NCI-H510A treated with DMSO at 0.1 percent for 48 hours (cell line): Measurements from ENCODE around the gene SOX30.

ENCODE experiments used
- DNase-seq: peaks from one replicate; lab custom pipeline; 2025; lab: John Stamatoyannopoulos, UW

SOX30 gene

DNA sequence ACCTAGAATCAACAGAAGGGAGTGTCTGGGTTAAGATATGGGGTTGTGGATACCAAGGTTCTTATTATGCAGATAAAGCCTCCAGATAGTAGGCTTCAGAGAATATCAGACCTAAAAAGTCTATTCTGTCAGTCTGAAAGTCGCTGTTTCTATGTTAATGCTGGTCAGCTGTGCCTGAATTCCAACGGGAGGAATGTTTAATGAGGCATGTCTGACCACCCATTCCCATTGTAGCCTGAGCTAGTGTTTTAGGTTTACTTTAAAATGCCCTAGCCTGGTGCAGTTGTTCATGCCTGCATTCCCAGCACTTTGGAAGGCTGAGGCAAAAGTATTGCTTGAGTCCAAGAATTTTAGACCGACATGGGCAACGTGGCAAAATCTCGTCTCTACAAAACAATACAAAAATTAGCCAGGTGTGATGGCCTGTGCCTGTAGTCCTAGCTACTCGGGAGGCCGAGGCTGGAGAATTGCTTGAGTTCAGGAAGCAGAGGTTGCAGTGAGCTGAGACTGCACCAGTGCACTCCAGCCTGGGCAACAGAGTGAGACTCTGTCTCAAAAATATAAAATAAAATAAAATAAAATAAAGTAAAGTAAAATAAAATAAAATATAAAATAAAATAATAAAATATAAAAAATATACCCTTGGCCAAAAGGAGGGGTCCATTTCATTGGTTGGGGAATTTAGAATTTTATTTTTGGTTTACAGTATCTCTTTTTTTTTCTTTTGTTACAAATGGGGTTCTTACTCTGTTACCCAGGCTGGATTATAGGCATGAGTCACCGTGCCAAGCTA is 7.8 kb upstream of the SOX30 start:
- no peak for DNase-seq

DNA sequence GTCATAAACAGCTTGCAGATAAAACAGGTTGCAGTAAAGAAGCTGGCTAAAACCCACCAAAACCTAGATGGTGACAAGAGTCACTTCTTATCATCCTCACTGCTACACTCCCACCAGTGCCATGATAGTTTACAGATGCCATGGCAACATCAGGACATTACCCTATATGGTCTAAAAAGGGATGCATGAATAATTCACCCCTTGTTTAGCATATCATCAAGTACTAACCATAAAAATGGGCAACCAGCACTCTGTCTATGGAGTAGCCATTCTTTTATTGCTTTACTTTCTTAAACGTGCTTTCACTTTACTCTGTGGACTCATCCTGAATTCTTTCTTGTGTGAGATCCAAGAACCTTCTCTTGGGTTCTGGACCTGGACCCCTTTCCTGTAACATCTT is 6.7 kb upstream of the SOX30 start:
- DNase-seq: no peak

DNA sequence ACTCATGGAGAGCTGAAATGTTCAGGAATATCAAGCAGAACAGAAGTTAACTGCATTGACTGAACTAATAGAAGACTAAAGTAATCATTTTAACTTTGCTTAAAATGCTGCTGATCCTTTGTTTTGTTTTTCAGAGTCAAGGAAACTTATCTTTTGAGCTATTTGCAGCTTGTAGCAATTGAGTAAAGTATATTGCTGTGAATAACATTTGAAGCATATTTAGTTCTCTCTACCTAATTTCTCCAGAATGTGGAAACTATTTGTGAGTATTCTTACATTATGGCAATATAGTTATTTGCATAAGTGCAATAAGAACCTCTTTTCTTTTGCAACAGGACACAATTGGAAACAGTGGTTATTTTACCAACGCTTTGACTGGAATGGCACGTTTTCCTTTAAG is 5.3 kb upstream of the SOX30 start:
- no peak for DNase-seq

DNA sequence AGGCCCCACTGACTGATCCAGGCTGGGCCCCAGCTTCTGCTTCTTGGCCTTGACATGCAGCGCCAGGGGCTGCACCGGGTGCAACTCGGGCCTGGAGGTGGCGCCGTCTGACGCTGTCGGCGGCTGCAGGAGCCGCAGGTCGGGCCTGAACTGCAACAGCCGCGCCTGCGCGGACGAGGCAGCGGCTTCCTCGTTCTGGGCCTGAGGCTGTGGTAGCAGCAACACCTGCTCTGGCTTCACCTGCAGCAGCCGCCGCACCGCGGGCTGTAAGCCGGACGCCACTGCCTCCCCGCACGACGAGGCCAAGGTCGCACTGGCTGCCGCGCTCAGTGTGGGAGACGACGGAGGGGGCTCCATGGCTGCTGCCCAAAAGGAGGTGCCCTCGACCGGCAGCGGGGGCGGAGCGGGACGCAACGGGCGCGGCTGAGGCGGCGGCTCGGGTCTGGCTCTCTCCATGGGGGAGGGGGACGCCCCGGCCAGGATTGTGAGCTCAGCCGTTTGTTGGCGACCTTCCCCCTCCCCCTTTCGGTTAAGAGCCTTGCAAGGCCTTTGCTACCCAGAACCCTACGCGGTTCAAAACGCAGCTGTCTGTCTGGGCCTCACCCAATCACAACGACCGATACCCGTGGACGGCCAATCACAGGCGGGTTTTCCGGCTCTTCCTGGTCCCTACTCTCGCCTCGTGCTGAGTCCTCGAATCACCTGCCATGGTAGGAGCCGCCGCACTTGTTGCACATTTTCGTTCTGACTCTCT is 438 bp downstream of the SOX30 start:
- peak; percentile 14 for DNase-seq

DNA sequence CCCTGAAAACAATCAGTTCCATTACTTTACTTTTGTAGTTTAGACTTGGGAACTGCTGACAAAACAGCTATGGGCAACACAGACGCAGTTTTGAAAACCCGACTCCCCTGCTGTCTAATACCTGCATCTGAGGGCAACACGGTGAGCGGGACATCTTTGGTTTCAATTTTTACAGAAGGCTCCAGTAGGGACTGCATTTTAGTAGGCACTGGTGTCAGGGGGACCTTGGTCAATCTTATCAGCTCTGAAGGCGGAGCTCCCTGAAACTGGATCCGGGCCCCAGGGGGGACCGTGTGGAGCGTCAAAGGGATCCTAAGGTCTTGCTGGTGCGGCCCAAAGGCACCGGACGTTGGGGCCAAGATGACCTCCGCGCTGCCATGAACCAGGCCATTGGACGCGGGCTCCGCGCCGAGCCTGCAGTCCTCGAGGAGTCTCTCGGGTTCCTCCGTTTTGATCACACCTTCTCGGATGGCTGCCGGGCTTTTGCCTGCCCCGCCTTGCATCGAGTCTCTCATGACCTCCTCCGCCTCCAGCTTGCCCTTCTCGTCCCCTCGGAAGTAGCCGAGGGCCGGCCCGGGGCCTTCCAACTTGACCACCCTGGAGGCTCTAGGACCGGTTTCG is 1.1 kb downstream of the SOX30 start:
- DNase-seq: no peak

DNA sequence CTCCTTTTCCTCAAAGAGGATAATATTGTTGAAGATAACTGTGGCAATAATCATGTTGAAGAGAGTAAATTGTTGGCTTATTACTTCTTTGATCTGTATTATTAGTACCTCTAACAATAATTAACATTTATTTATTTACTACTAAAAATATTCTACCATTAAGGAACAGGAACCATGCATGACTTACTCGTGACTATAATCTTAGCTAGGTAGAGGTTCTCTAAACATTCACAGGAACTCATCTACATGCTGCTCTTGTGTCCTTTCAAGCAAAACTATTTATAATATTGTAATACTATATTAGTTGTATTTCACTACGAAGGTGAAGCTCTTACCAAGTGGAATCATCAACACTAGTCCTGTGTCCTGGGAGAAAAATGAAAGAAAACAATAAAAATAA is 3.1 kb downstream of the SOX30 start:
- DNase-seq: no peak

DNA sequence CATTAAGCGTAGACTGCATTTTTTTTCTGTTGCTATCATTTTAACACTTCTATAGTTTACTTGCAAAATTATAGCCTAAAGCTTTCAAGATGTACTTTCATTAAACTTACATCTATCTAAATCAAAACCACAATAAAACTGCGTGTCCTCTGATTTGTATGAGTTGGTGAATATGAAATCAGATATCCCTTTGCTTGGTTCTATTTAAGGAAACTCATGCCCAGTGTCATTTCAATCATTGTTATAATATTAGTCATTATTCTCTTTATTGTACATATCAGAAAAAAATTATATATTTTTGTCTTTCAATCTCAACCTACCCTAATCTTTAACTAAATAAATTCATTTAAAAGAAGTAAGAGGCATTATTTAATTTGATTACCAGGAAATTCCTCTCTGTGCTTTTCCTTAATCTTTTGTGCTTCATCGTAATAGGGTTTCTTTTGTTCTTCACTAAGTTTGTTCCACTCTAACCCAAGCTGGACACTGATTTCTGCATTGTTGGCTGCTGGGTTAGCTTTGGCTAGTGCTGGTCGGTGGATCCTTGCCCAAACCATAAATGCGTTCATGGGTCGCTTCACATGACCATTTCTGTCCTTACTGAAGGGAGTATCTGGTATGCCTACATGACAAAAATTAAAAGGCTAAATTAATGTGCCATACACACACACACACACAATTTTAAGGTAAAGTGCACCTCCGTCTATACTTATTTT is 3.8 kb downstream of the SOX30 start:
- DNase-seq: no peak

DNA sequence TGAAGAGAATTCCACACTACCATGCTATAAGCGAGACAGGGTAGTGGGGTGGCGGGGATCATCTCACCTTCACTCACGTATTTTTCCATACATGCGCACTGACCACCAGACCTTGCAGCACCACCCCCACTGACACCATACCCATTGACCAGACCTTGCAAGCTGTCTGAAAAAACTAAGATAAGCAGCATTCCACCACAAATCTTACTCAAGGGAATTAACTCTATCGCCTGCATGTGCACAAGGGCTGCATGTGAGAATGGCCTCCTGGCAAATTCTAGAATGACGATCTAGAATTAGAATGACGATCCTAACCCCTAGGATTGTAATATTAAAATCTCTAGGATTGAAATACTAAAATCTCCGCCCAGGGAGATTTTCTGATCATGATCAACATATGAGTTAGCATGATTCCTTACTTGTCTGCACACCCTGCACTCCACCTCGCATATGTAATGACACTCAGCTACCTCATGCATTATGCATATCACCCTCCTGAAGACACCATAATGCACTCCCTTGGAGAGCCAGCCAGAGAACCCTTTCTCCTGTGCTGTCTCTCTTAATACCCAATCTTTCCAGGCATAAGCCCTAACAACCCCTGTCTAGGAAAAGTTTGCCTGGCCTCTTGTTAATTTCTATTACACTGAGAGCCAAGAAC is 11.7 kb downstream of the SOX30 start:
- no peak for DNase-seq

DNA sequence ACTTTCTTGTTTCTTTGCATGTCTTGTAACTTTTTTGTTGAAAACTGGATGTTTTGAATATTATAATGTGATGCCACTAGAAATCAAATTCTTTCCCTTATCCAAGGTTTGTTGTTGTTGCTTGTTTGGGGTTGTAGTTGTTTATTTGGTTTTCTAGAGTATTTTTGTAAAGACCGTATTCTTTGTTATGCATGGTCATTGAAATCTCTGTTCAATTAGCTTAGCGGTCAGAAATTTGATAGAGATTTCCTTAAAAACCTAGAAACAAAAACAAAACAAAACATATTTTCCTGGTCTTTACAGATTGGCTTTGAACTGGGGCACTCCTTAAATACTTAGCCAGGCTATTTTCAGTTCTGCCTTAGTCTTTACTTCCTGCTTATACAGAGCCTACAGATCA is 21.9 kb downstream of the SOX30 start:
- DNase-seq: no peak

DNA sequence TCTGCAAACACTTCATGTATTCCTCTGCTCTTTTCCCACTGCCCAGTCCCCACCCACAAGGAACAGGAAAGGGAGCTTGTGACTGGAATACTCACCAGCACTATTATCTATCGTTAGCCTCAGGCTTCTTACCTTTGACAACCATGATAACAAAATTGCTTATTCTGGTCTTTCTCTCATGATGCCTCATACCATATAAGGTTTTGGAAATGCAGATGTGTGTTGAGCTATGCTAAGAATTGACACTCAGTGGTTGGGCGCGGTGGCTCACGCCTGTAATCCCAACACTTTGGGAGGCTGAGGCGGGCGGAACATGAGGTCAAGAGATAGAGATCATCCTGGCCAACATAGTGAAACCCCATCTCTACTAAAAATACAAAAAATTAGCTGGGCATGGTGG is 25.4 kb downstream of the SOX30 start:
- DNase-seq: no peak

DNA sequence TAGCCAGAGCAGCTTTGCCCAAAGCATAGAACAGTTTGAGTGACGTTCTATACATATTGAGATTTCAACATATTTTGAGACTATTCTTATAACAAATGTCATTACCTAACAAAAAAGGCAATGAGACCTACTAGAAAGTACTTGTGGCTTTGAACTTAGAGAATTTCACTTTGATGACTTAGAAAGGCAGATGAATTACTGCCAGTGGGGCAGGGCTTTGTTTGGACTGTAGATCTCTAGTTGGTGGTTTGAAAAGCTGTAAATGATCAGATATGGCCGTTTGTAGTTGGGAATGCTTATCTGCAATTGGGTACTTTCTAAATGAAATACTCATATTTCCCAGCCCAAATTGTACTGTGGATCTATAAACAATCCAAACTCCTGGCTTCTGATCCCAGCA is 28.1 kb downstream of the SOX30 start:
- DNase-seq: no peak

DNA sequence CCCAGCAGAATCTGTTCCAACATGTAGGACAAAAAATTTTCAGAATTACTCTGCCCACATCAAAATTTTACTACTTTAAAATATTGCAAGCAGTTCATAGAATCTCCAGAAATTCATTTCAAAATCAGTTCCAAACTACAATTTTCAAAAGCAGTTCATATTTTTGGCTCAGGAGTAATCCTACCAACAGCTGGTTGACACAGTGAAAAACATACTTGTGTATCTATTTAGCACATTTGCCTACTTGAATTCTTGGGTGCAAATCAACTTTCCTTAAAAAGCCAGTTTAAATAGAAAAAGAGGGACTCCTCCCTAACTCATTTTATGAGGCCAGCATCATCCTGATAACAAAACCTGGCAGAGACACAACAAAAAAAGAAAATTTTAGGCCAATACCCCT is 31.5 kb downstream of the SOX30 start:
- no peak for DNase-seq

DNA sequence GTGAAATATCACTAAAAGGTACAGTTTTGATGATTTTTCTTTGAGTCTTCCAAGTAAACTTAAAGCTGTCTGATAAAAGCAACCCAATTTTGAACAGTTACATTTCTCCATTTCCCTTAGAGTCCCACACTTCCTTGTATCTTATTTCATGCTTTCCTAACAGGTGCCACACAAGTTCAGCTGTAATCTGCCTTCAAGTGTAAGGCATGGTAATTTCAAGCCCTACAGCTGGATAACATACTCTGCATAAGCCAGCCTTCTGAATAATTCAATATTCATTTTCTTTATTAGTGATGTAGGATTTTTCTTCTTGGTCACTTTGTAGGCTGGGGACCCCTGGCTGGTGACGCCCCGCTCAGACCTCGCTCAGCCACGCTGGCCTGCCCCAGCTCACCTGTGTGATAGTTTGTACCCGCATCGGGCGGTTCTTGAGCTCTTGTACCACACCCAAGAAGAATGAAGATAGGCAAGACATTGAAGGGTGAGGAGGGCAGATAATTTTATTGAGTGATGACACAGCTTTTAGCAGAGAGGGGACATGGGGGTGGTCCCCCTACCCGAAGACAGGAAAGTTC is 34.0 kb downstream of the SOX30 start:
- no peak for DNase-seq

DNA sequence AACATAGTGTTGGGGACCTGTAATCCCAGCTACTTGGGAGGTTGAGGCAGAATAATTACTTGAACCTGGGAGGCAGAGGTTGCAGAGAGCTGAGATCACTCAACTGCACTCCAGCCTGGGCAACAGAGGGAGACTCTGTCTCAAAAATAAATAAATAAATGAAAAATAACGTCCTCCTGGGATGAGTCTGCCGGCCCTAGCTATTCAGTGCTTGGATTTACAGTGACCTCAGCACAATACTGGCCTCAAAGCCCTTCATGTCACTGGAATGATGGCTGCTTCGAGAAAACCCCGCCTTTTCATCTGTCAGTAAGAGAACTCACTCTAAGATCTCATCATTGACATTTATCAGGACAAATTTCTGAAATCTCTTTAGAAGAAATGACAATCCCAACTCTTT is 35.5 kb downstream of the SOX30 start:
- no peak for DNase-seq

DNA sequence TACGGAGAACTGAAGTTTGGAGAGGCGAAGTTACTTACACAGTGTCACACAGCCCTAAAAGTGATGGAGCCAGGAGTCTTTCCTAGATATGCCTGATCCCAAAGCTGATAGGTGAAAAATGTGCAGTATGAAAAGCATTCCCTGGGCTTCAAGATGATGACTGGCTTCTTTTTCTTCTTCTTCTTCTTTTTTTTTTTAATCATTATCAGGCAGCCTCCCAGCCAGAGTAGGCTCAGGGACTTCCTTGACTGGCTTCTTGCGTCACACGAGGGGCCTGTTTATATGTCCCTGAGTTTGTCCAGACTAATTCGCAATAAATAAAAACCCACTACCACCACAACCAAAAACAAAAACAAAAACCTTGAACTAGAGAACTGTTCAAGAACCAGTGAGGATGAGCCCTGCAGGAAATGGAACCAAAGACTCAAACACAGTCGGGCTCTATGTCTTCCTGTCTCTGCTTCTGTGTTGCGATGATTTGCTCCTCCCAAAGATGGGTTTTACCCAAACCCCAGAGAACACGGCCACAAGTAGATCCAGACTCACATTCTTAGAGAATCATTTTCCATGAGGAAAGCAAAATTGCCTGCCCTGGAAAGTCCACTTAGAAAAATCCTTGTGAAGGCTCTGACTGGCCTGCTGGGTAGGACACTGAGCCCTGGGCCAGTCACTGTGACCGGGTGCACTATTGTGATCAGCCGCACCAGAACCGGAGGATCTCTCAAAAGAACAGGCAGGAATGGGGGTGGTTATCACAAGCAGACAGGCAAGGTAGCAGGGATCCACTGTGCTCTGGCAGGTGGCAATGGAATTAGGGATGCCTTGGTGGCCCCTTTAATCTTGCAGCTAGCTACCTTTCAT is 38.6 kb downstream of the SOX30 start:
- DNase-seq: no peak

DNA sequence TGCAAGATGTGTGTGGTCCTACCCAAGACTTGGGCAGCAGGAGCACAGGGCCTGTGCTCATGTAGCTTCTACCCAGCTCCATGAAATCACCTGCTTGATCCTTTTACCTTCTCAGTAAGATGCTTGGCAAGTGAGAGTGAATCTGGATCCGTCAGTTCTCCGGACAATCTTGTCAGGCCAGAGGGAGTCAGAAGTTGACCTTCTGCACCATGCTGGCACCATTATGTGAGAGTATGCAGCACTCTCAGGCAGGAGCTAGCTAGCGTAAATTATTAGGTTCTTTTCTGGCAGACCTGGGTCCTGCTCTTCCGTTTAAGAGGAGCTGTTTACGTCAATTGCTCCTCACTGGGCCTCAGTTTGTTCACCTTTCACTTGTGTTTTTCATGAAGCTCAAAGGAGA is 39.7 kb downstream of the SOX30 start:
- no peak for DNase-seq

DNA sequence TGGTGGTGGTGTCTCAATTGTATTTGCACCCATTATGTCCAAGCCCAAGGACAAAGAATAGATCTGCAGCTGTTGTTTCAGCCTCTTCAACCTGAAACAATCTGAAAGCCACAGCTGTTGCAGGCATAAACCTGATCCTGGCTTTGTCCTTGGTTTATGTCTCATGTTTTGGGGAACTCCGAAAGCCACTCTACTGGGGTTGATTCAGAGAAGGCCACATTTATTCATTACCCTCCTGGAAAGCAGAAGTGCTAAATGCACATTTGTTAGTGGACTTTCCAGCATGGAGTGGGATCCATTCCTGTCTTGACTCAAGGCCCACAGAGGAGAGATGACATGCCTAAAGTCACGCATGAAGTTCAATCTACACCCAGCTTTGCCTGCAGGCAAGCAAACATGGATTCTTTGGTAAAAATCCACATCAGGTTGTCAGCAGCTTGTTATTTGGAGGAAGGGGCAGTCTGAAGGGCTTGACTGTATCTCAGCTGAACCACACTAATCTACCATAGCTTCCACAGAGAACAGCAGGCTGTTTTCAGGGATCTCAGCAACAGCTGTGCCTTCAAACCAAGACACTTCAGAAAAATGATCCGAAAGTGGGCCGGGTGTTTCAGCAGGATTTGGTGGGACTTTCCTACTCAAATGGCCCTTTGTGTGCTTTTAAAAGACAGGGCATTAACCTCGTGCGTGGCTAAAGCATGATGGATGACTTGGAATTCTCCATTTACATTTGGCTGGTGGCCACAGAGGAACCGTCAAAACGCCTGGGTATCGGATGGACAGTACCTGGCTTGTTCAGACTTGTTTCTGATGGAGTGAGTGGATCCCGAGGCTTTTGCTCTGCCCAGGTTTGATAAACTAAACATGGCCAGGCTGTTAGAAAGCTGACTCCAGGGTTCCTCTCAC is 40.4 kb downstream of the SOX30 start:
- no peak for DNase-seq

DNA sequence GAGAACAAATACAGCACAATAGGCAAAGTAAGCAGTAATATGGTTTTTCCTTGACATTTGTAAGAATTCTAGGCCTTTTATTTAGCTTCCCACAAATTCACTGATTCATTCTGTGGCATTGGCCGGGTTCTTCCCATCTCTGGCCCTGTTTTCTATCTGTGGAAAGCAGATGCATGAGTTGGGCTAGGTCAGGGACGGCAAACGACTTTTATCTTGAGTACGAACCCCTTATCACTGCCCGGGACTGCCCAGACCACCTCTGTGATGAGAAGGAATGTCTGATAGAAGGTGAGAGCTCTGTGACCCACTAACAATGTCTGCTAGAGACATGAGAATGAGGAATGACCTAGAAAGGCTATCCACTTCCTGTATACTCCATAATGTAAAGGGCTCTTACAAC is 41.2 kb downstream of the SOX30 start:
- no peak for DNase-seq

DNA sequence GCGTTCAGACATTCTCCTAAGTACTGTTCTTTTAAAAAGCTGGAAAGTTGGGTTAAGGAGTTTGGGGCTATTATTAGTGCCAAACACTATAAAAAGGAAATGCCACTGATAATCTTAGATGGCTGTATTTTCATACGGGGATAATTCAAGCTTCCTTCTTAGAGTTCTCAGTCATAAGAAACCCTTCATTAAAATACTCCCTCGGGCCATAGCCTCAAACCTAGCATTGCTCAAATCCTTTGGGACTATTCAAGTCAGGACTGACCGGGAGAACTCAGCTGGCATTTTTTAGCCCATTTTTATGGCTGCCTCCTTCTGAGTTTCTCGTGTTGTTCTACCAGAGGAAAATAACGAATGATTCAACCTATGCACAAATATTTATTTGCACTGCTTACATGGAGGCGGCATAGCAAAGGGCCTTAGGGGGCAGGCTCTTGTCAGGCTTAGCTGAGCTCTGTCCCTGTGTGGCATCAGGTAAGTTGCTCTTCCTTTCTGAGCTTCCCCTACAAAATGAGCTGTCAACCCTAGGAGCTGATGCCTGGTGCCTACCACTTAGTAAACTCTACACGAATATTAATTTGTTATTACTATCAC is 43.2 kb downstream of the SOX30 start:
- DNase-seq: no peak
